GM12873 (cell line): Measurements from ENCODE around the gene KLHDC4.

Experiments
- CTCF ChIP-seq: IDR thresholded peaks from 2 replicates; pipeline ENCODE4 v1.5.1; 2012; ENCODE audit warnings: low read depth, mild to moderate bottlenecking, moderate library complexity, low read length, control low read depth; ENCODE audit not compliant: insufficient read depth; ENCODE audit errors: missing control alignments

Gene KLHDC4

GRCh38 chr16:87742781-87743490 lies 22.9 kb downstream of the KLHDC4 start:
- no peak for TF ChIP-seq CTCF

GRCh38 chr16:87741700-87742415 lies 23.9 kb downstream of the KLHDC4 start:
- no peak for TF ChIP-seq CTCF

- TF ChIP-seq CTCF, result no peak
These were observed 24.8 kb downstream of the KLHDC4 start for GRCh38 chr16:87740909-87741424.

- TF ChIP-seq CTCF, result no peak
These were observed 25.3 kb downstream of the KLHDC4 start for GRCh38 chr16:87740441-87740840.

GRCh38 chr16:87739801-87740200 lies 26.0 kb downstream of the KLHDC4 start:
- TF ChIP-seq CTCF, result no peak

- TF ChIP-seq CTCF, result no peak
These were observed 29.8 kb downstream of the KLHDC4 start for GRCh38 chr16:87736008-87736382.

- no peak for TF ChIP-seq CTCF
These were observed 30.3 kb downstream of the KLHDC4 start for GRCh38 chr16:87735270-87736007.
